ENCODE data around the gene CDC25B.
A peak's percentile ranks its signal among the peaks of the same experiment; 100 is the strongest.
"Not testable (repeated sequence)": the region's sequence is repeated elsewhere in the genome, so short reads cannot be mapped to it uniquely, and the experiment has no call there.

The CDC25B gene

GRCh38 chr20:3840201-3840600 is 44.1 kb downstream of the CDC25B start:
- not testable (repeated sequence) for DNase-seq

DNA sequence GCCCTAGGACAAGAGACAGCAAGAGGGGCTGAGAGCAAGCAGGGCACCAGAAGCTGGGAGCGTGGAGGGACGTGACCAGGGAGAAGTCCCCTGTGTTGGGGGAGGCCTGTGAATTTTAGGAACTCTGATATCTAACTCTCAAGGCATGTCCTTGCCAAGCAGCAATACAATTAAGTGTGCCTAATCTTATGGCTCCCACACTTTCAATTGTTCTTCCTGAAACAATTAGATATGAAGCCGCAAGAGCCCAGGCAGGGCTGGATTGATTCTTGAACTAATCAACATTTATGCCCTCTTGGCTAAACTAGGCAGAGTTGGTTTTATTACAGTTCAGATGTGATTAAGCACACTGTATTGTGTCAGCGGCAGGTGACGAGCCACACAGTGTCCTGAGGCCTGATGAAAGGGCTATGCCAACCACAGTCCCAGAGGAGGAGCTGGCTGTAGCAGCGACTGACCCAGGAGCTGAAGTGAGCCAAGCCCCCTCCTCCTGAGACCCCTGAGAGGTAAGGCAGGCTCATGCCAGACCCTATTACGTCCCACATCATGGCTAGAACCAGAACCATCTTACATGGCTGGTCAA is 46.3 kb downstream of the CDC25B start:
- no peak for DNase-seq

- no peak for DNase-seq
These were observed 47.4 kb downstream of the CDC25B start for GRCh38 chr20:3843490-3843889.

GRCh38 chr20:3843990-3844619 is 48.0 kb downstream of the CDC25B start:
- DNase-seq, result not testable (repeated sequence)

DNA sequence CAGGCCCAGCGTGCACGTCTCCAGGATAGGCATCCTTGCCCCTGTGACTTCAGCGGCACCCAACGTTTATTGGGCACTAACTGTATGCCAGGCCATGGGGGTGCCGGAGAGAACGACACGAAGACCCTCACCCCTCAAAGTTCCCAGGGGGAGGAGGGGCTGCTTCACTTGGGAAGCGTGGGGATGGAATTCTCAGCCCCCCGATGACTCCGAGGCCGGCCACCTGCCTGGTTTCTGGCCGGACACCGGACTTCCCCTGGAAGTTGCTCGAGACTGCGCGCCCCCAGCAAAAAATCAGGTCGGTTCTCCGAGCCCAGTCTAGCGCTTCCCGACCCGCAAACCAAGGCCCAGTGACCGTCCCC is 50.2 kb downstream of the CDC25B start:
- DNase-seq, result no peak

GRCh38 chr20:3846740-3847428 is 50.8 kb downstream of the CDC25B start, which contains the start of gene MAVS:
MAVS (plus strand) TSS chr20:3846834; CDS start chr20:3854625, 7,791 bp downstream.
- peak; percentile 62 for DNase-seq

DNA sequence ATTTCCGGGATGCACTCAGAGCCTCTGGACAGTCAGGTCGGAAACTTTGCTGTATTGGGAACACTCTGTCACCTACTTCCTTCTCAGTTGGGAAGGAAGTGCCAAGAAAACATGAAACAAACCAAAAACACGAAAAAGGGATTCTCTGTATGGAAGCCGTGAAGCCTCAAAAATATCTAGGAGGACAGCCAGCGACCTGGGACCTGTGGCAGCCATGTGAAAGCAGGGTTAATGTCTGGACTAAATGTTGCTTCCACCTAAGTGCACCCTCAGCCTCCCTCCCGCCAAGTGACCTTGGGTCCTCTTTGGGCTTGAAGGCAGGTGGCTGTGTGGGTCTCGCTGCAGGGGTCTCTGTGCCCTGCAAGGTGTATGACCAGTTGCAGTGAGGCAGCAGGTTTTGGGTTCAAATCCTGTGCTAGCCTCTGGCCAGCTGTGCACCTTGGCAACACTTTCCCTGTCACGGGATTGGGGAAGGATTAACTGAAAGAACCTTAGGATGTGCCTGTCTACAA is 51.4 kb downstream of the CDC25B start:
- no peak for DNase-seq

- no peak for DNase-seq
These were observed 52.5 kb downstream of the CDC25B start for GRCh38 chr20:3848565-3848964.

DNA sequence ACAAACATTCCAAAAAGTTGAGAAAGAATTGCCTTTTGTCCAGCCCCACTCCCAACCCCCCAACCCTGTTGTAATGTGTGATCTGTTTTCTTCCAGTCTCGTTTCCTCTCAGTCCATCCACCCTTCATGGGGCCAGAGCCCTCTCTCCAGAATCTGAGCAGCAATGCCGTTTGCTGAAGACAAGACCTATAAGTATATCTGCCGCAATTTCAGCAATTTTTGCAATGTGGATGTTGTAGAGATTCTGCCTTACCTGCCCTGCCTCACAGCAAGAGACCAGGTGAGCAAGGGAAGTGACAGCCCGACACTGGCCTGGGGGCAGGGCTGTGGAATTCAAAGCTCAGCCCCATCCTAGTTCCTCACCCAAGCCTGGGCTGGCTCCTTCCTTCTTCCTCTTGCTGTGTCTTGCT is 58.4 kb downstream of the CDC25B start:
- DNase-seq, result no peak
